Gastroesophageal sphincter (tissue), 3 donors: ENCODE data around the gene PGM3.

Source experiments
- POLR2A ChIP-seq, 2 donors: fragments of 450-650 bp; IDR thresholded peaks; one replicate each; pipeline ENCODE4 v1.6.1; 2017; ENCODE audit warnings: antibody characterized with exemption in 2 of 2, mild to moderate bottlenecking in 2 of 2, moderate library complexity in 1 of 2
- POLR2AphosphoS5 ChIP-seq: sonication (generic); formaldehyde crosslinking; IDR thresholded peaks from one replicate; pipeline ENCODE4 v1.6.1; 2017; ENCODE audit warnings: antibody characterized with exemption
- TF ChIP-seq, protein P1 (sequence below), 4 experiments: fragments of 200-600 bp in 2 of 4; fragments of 450-650 bp in 2 of 4; sonication (generic) in 1 of 4; IDR thresholded peaks; one replicate each; pipeline ENCODE4 v1.5.1; 2017 to 2019; ENCODE audit warnings: antibody characterized with exemption in 4 of 4, mild to moderate bottlenecking in 2 of 4, moderate library complexity in 2 of 4

DNA sequence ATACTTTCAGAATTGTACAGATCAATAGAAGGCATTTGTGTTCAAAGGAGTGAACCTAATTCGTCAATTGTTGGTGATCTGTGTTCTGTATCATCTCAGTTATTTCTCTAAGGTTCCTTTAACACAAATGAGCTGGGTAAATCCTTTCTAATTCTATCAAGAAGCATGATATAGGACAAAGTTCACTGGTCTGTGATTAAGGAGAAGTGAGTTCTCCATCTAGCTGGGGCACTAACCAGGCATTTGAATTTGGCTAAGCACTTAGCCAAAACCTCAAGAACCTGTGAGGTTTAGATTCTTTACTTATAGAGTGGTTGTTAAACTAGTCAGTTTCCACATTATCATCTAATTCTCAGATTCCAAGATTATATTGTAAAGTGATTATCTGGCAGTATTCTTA lies 75.3 kb downstream of the PGM3 start:
- TF ChIP-seq POLR2A (IDR thresholded peaks at IDR 0.05), result no peak
- TF ChIP-seq, protein P1, sequence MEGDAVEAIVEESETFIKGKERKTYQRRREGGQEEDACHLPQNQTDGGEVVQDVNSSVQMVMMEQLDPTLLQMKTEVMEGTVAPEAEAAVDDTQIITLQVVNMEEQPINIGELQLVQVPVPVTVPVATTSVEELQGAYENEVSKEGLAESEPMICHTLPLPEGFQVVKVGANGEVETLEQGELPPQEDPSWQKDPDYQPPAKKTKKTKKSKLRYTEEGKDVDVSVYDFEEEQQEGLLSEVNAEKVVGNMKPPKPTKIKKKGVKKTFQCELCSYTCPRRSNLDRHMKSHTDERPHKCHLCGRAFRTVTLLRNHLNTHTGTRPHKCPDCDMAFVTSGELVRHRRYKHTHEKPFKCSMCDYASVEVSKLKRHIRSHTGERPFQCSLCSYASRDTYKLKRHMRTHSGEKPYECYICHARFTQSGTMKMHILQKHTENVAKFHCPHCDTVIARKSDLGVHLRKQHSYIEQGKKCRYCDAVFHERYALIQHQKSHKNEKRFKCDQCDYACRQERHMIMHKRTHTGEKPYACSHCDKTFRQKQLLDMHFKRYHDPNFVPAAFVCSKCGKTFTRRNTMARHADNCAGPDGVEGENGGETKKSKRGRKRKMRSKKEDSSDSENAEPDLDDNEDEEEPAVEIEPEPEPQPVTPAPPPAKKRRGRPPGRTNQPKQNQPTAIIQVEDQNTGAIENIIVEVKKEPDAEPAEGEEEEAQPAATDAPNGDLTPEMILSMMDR (IDR thresholded peaks at IDR 0.05), result no peak
- no peak for TF ChIP-seq POLR2AphosphoS5
